Cardiac muscle cell (in vitro differentiated cells and primary cell): ENCODE results near the gene AVL9. TPM values are rescaled to one million over a fixed set of nuclear protein-coding genes. Genes with fewer than 3 reads are reported as not detected.

ENCODE experiments used
- DNase-seq, 2 donors: peaks; one replicate each; pipeline versions ENCODE4 v3.0.0 to v3.0.0-alpha.2; 2010 to 2017; ENCODE audit warnings: low read depth in 1 of 2, low spot score in 1 of 2
- H3K27ac ChIP-seq: fragments of 200-600 bp; sonication (generic); 2 replicates; pipeline ENCODE4 v1.5.1; 2016
- H3K27me3 ChIP-seq: fragments of 200-600 bp; sonication (generic); 2 replicates; pipeline ENCODE4 v1.6.0; 2016; ENCODE audit warnings: control low read depth
- H3K36me3 ChIP-seq: fragments of 200-600 bp; sonication (generic); 2 replicates; pipeline ENCODE4 v1.5.1; 2016; ENCODE audit warnings: control low read depth
- H3K4me1 ChIP-seq: fragments of 200-600 bp; sonication (generic); 2 replicates; pipeline ENCODE4 v1.8.1; 2017; ENCODE audit warnings: low read depth, mild to moderate bottlenecking, mixed run types
- H3K4me3 ChIP-seq: fragments of 200-600 bp; sonication (generic); 2 replicates; pipeline ENCODE4 v1.5.1; 2016; ENCODE audit warnings: mild to moderate bottlenecking
- H3K9me3 ChIP-seq: fragments of 200-600 bp; sonication (generic); 2 replicates; pipeline ENCODE4 v1.5.1; 2017; ENCODE audit warnings: low read depth, mild to moderate bottlenecking, control low read depth
- CTCF ChIP-seq: IDR thresholded peaks from 2 replicates; pipeline ENCODE4 v1.5.1; 2012; ENCODE audit warnings: low read depth, mild to moderate bottlenecking, low read length
- polyA plus RNA-seq: library from polyadenylated mRNA; unstranded; fragments of >200 nt; fragmentation: Nextera tagmentation; extraction: Ambion mirVana; gene quantifications from 2 replicates; pipeline ENCODE4 v1.2.1, GENCODE V29; 2016
- total RNA-seq: library from RNA; depleted of rRNA; stranded (reverse); fragments of >200 nt; gene quantifications from 2 replicates; pipeline ENCODE4 v1.2.3, GENCODE V29; 2016

AVL9 gene
- total and polyA plus RNA-seq, 2 experiments from 2014 or later = 12.7 to 19.9 TPM

DNA sequence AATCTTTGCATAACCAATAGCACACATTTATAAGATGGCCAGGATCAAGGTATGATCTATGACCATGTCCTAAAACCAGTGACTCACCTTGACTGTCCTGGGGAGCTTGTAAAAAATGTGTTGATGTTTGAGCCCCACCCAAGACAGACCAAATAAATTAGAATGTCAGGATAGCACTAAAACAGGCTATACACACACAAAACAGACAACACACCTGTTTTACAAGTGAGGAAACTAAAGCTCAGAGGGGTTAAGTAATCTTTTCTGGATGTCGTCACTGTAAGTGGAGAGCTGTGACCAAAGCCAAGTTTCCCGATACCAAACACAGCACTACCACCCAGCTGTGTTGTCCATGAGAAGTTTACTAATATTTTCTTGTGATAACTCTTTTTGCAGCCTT, 84.5 kb downstream of the AVL9 start:
- peaks cover 69% of the 10 kb centered on the region for H3K36me3 ChIP-seq
- no peak for DNase-seq
- TF ChIP-seq CTCF = no peak

DNA sequence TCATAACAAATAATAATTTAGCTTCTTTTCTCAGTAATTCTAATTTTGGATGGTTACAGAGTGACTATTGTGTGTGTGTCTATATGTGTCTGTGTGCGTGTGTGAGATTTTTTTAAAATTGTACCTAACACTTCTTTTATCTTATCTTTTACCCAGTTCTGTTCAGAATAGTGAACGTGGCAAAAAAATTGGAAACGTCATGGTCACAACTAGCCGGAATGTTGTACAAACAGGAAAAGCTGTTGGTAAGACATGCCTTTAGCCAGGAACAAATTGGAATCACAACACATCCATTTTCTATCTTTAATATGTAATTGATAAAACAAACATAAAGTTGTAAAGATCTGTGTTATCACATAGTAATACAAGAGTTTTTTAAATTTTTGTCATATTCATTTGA, 85.4 kb downstream of the AVL9 start:
- Histone ChIP-seq H3K27me3 (no peaks in the 10 kb centered on the region), H3K4me3 (no peak overlapping the region), H3K4me1 (no peaks in the 10 kb centered on the region), H3K27ac (peak overlapping the region; percentile 7), H3K9me3 (no peaks in the 10 kb centered on the region), H3K36me3 (peaks cover 72% of the 10 kb centered on the region)
- DNase-seq = no peak
- no peak for TF ChIP-seq CTCF

More for the DNA sequence above, 84.5 kb downstream of the AVL9 start:
- no peaks in the 10 kb centered on the region for H3K9me3 ChIP-seq
- H3K27me3 ChIP-seq = no peaks in the 10 kb centered on the region
- no peak overlapping the region for H3K4me3 ChIP-seq
- H3K4me1 ChIP-seq = no peaks in the 10 kb centered on the region
- H3K27ac ChIP-seq = peak overlapping the region; percentile 7

DNA sequence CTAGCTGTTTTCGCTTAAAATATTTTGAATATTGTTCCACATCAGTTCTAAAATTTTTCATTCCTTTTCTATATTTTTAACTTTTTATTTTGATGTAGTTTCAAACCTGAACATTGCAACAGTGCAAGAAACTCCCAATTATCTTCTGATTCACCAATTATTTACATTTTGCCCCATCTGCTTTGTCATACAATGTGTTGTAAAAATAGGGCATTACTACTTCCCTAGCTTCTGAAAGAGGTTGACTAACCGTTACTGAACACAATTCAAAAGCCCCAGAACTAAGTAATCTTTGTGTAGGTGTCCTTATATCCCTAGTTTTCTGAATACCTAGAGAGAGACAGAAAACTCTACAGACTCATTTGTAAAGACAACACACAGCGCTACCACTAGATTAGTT, 86.7 kb downstream of the AVL9 start:
- no peak for DNase-seq
- peaks cover 3% of the 10 kb centered on the region for H3K4me1 ChIP-seq
- no peak overlapping the region for H3K27ac ChIP-seq
- no peak for TF ChIP-seq CTCF
- H3K4me3 ChIP-seq = no peak overlapping the region
- peaks cover 69% of the 10 kb centered on the region for H3K36me3 ChIP-seq
- no peaks in the 10 kb centered on the region for H3K9me3 ChIP-seq
- H3K27me3 ChIP-seq = no peaks in the 10 kb centered on the region

DNA sequence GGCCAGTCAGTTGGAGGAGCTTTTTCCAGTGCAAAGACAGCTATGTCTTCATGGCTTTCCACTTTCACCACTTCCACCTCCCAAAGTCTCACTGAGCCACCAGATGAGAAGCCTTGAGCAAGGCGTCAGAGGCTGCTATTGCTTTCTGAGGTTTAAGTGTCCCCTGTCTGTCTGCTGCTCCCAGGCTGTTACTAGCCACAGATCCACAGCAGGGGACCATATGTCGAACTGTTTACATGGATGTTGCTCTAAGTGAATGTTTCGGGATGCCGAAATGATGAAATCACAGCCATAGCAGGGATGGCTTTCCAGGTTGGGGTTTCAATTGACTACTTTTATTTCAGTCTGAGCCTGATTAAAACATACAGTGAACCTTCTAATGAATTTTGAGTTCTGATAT, 88.5 kb downstream of the AVL9 start:
- H3K36me3 ChIP-seq = peaks cover 62% of the 10 kb centered on the region
- no peaks in the 10 kb centered on the region for H3K9me3 ChIP-seq
- H3K27ac ChIP-seq = no peak overlapping the region
- no peaks in the 10 kb centered on the region for H3K27me3 ChIP-seq
- no peak for DNase-seq
- peaks cover 16% of the 10 kb centered on the region for H3K4me1 ChIP-seq
- no peak overlapping the region for H3K4me3 ChIP-seq
- no peak for TF ChIP-seq CTCF

DNA sequence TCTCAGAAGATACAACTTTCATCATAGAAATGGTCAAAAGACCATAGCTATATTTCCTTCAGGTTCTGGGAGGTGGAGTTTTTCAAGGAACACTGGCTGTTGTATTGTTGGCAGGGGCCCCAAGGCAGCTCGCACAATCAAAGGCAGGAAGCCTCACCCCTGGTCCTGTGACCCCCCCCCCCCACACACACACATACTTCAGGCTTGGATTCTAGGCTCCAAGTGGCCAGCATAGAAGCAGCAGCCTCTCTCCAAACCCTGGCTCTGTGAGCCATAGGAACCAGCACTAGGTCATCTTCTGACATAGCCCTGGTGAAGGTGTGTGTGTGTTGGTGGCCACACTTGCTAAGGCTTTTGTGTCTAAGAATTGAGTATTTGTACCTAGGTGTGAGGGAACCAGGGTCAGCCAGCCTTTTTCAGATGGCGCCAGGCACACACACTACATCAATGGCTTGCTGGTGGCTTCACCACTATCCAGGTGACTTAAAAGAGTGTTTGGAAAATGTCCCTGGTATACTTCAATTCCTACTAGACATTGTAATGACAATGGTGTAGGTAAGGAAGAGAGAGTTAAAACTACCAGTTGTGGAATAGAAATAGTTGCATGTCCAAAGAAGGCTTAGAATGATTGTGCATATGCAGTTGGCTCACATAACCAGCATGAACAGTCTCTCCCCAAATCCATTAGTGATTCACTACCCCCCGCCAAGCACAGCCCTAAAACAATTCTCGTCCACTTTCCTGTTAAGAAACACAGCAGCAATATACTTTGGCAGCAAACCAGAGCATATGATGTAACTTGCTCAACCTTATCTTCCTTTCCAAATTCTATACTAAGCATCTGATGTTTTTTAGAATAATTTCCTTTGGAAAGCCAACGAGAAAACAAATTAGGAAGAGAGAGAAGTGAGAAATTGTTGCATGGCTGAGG, 91.3 kb downstream of the AVL9 start:
- TF ChIP-seq CTCF = no peak
- Histone ChIP-seq H3K4me3 (no peak overlapping the region), H3K9me3 (no peaks in the 10 kb centered on the region), H3K4me1 (peaks cover 23% of the 10 kb centered on the region), H3K27me3 (no peaks in the 10 kb centered on the region), H3K36me3 (peaks cover 40% of the 10 kb centered on the region), H3K27ac (peak overlapping the region; percentile 75)
- DNase-seq = peak in 1 of 2 donors; percentile 99
